GM23338 (cell line): ENCODE data around the gene HSPA14. TPM values are rescaled to one million over a fixed set of nuclear protein-coding genes. Genes with fewer than 3 reads are reported as not detected.

Source experiments
- ATAC-seq: fragments of 200-7000 bp; cut with Tn5 transposase; 3 replicates; pipeline ENCODE4 v1.9.1; 2020
- DNase-seq: peaks from one replicate; pipeline ENCODE4 v3.0.0-alpha.2; 2015; ENCODE audit warnings: low spot score
- H2AFZ ChIP-seq: fragments of 200-600 bp; sonication (generic); 2 replicates; pipeline ENCODE4 v1.8.0; 2016; ENCODE audit warnings: antibody characterized with exemption, mild to moderate bottlenecking, moderate library complexity
- H3F3A ChIP-seq: fragments of 200-600 bp; sonication (generic); replicated peaks from 2 replicates; pipeline ENCODE4 v1.8.0; 2017; ENCODE audit warnings: antibody characterized with exemption, mixed run types, low read depth
- H3K27ac ChIP-seq: fragments of 200-600 bp; sonication (generic); 2 replicates; pipeline ENCODE4 v1.6.1; 2016; ENCODE audit warnings: low read depth
- H3K27me3 ChIP-seq: fragments of 200-600 bp; sonication (generic); 2 replicates; pipeline ENCODE4 v1.8.0; 2016; ENCODE audit warnings: mild to moderate bottlenecking, mixed run types, moderate library complexity; ENCODE audit not compliant: insufficient read depth
- H3K36me3 ChIP-seq: fragments of 200-600 bp; sonication (generic); 2 replicates; pipeline ENCODE4 v1.8.0; 2016; ENCODE audit warnings: mild to moderate bottlenecking; ENCODE audit not compliant: insufficient read depth
- H3K4me1 ChIP-seq: fragments of 200-600 bp; sonication (generic); 2 replicates; pipeline ENCODE4 v1.8.0; 2016; ENCODE audit warnings: mild to moderate bottlenecking, moderate library complexity; ENCODE audit not compliant: insufficient read depth
- H3K4me2 ChIP-seq: fragments of 200-600 bp; sonication (generic); 2 replicates; pipeline ENCODE4 v1.7.1; 2017; ENCODE audit warnings: mixed run types
- H3K4me3 ChIP-seq: fragments of 200-600 bp; sonication (generic); 2 replicates; pipeline ENCODE4 v1.6.1; 2016; ENCODE audit warnings: mixed run types
- H3K79me2 ChIP-seq: fragments of 200-600 bp; sonication (generic); replicated peaks from 2 replicates; pipeline ENCODE4 v1.8.0; 2017; ENCODE audit warnings: mild to moderate bottlenecking; ENCODE audit not compliant: insufficient read depth
- H3K9me2 ChIP-seq: fragments of 200-600 bp; sonication (generic); 2 replicates; pipeline ENCODE4 v1.8.0; 2017; ENCODE audit not compliant: insufficient read depth
- H4K20me1 ChIP-seq: fragments of 200-600 bp; sonication (generic); replicated peaks from 2 replicates; pipeline ENCODE4 v1.8.0; 2017; ENCODE audit warnings: mild to moderate bottlenecking; ENCODE audit not compliant: insufficient read depth
- H3K27ac Mint-ChIP-seq: 2 replicates; pipeline ENCODE4 v1.8.0; 2020; ENCODE audit warnings: inconsistent platforms, mild to moderate bottlenecking, moderate library complexity, mixed read lengths
- H3K27me3 Mint-ChIP-seq: 3 replicates; pipeline ENCODE4 v1.8.0; 2022; ENCODE audit warnings: low read depth, mild to moderate bottlenecking, moderate library complexity, mixed read lengths, inconsistent platforms; ENCODE audit not compliant: insufficient read depth, poor library complexity
- H3K36me3 Mint-ChIP-seq: 3 replicates; pipeline ENCODE4 v1.8.0; 2021; ENCODE audit warnings: low read depth, mild to moderate bottlenecking, inconsistent platforms, moderate library complexity, mixed read lengths
- H3K4me1 Mint-ChIP-seq: 3 replicates; pipeline ENCODE4 v1.8.0; 2020; ENCODE audit warnings: mild to moderate bottlenecking, inconsistent platforms, mixed read lengths
- H3K4me3 Mint-ChIP-seq: 3 replicates; pipeline ENCODE4 v1.8.0; 2021; ENCODE audit warnings: moderate library complexity, mild to moderate bottlenecking, inconsistent platforms, mixed read lengths
- H3K9me3 Mint-ChIP-seq: 3 replicates; pipeline ENCODE4 v1.8.0; 2020; ENCODE audit warnings: moderate library complexity, mild to moderate bottlenecking, inconsistent platforms, mixed read lengths
- EZH2 ChIP-seq: fragments of 200-600 bp; sonication (generic); IDR thresholded peaks from one replicate; pipeline ENCODE4 v1.8.0; 2017; ENCODE audit warnings: antibody characterized with exemption, mild to moderate bottlenecking, low read depth; ENCODE audit not compliant: unreplicated experiment
- NANOG ChIP-seq: IDR thresholded peaks from 2 replicates; pipeline ENCODE4 v1.6.1; 2016; ENCODE audit warnings: antibody characterized with exemption, borderline replicate concordance
- POLR2AphosphoS5 ChIP-seq: IDR thresholded peaks from 2 replicates; pipeline ENCODE4 v1.6.1; 2016; ENCODE audit warnings: antibody characterized with exemption, low read depth
- polyA plus RNA-seq: library from polyadenylated mRNA; unstranded; fragments of >200 nt; fragmentation: Nextera tagmentation; extraction: Ambion mirVana; gene quantifications from 2 replicates; pipeline ENCODE4 v1.2.1, GENCODE V29; 2016
- total RNA-seq: library from RNA; depleted of rRNA; stranded (reverse); fragments of >200 nt; shearing (Covaris generic); gene quantifications from 2 replicates; pipeline ENCODE4 v1.2.3, GENCODE V29; 2014
- TF ChIP-seq, protein P1 (sequence below): fragments of 250-450 bp; sonication (Bioruptor Pico); IDR thresholded peaks from 2 replicates; pipeline ENCODE4 v1.5.0; 2020; ENCODE audit warnings: mild to moderate bottlenecking, moderate library complexity
- TF ChIP-seq, protein P2 (sequence below): IDR thresholded peaks from one replicate; pipeline ENCODE4 v1.6.1; 2018; ENCODE audit warnings: antibody characterized with exemption; ENCODE audit not compliant: unreplicated experiment

Gene HSPA14
- total and polyA plus RNA-seq, 2 experiments from 2014 or later: 32.4 to 46.5 TPM

DNA sequence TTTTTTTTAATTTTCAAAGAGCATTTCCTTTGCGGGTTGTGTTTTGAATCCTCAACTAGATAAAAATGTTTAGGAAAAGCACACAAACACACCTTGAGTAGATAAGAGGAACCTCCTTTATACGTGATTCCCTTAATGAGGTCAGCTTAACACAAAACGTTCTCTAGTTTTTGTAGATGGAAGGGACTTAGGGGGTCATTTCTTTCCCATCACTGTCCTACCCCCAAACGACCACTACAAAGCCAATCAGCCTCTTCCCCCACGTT, 41.8 kb downstream of the HSPA14 start (continued):
- TF ChIP-seq, protein P1, sequence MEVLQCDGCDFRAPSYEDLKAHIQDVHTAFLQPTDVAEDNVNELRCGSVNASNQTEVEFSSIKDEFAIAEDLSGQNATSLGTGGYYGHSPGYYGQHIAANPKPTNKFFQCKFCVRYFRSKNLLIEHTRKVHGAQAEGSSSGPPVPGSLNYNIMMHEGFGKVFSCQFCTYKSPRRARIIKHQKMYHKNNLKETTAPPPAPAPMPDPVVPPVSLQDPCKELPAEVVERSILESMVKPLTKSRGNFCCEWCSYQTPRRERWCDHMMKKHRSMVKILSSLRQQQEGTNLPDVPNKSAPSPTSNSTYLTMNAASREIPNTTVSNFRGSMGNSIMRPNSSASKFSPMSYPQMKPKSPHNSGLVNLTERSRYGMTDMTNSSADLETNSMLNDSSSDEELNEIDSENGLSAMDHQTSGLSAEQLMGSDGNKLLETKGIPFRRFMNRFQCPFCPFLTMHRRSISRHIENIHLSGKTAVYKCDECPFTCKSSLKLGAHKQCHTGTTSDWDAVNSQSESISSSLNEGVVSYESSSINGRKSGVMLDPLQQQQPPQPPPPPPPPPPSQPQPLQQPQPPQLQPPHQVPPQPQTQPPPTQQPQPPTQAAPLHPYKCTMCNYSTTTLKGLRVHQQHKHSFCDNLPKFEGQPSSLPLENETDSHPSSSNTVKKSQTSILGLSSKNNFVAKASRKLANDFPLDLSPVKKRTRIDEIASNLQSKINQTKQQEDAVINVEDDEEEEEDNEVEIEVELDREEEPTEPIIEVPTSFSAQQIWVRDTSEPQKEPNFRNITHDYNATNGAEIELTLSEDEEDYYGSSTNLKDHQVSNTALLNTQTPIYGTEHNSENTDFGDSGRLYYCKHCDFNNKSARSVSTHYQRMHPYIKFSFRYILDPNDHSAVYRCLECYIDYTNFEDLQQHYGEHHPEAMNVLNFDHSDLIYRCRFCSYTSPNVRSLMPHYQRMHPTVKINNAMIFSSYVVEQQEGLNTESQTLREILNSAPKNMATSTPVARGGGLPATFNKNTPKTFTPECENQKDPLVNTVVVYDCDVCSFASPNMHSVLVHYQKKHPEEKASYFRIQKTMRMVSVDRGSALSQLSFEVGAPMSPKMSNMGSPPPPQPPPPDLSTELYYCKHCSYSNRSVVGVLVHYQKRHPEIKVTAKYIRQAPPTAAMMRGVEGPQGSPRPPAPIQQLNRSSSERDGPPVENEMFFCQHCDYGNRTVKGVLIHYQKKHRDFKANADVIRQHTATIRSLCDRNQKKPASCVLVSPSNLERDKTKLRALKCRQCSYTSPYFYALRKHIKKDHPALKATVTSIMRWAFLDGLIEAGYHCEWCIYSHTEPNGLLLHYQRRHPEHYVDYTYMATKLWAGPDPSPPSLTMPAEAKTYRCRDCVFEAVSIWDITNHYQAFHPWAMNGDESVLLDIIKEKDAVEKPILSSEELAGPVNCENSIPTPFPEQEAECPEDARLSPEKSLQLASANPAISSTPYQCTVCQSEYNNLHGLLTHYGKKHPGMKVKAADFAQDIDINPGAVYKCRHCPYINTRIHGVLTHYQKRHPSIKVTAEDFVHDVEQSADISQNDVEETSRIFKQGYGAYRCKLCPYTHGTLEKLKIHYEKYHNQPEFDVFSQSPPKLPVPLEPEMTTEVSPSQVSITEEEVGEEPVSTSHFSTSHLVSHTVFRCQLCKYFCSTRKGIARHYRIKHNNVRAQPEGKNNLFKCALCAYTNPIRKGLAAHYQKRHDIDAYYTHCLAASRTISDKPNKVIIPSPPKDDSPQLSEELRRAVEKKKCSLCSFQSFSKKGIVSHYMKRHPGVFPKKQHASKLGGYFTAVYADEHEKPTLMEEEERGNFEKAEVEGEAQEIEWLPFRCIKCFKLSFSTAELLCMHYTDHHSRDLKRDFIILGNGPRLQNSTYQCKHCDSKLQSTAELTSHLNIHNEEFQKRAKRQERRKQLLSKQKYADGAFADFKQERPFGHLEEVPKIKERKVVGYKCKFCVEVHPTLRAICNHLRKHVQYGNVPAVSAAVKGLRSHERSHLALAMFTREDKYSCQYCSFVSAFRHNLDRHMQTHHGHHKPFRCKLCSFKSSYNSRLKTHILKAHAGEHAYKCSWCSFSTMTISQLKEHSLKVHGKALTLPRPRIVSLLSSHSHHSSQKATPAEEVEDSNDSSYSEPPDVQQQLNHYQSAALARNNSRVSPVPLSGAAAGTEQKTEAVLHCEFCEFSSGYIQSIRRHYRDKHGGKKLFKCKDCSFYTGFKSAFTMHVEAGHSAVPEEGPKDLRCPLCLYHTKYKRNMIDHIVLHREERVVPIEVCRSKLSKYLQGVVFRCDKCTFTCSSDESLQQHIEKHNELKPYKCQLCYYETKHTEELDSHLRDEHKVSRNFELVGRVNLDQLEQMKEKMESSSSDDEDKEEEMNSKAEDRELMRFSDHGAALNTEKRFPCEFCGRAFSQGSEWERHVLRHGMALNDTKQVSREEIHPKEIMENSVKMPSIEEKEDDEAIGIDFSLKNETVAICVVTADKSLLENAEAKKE: no peak
- TF ChIP-seq POLR2AphosphoS5: no peak
- TF ChIP-seq NANOG: no peak
- no peak for TF ChIP-seq EZH2

DNA sequence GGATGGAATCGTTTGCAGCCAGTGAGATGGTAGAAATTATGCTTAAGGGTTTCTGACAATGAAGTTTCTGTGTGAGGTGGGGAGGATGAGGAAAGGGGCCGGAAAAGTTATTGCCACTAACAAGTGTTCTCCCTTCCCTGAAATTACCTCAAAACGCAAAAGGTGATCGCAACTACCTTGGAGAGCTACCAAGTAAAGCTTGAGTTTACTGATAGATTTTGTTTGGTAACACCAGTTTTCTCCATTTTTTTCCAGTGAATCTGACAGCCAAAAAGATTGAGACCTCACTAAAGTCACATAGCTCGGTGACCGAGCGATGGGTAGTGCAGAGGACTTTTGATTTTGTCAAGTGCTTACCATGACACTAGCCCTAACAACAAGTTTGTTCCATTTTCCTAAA, 42.1 kb downstream of the HSPA14 start:
- peaks cover 74% of the 10 kb centered on the region for H3K79me2 ChIP-seq

More for the DNA sequence above, 42.1 kb downstream of the HSPA14 start:
- no peaks in the 10 kb centered on the region for H3F3A ChIP-seq
- no peak for ATAC-seq
- H3K36me3 ChIP-seq: no peaks in the 10 kb centered on the region; the same call in 1 of the 2 replicates
- H3K36me3 Mint-ChIP-seq: peaks cover 8% of the 10 kb centered on the region
- no peaks in the 10 kb centered on the region for H3K27me3 ChIP-seq
- peak; percentile 40 for DNase-seq
- peaks cover 27% of the 10 kb centered on the region for H3K4me1 ChIP-seq
- H3K27ac Mint-ChIP-seq: no peak overlapping the region; the same call in 1 of the 2 replicates
- no peak for TF ChIP-seq EZH2
- TF ChIP-seq, protein P2, sequence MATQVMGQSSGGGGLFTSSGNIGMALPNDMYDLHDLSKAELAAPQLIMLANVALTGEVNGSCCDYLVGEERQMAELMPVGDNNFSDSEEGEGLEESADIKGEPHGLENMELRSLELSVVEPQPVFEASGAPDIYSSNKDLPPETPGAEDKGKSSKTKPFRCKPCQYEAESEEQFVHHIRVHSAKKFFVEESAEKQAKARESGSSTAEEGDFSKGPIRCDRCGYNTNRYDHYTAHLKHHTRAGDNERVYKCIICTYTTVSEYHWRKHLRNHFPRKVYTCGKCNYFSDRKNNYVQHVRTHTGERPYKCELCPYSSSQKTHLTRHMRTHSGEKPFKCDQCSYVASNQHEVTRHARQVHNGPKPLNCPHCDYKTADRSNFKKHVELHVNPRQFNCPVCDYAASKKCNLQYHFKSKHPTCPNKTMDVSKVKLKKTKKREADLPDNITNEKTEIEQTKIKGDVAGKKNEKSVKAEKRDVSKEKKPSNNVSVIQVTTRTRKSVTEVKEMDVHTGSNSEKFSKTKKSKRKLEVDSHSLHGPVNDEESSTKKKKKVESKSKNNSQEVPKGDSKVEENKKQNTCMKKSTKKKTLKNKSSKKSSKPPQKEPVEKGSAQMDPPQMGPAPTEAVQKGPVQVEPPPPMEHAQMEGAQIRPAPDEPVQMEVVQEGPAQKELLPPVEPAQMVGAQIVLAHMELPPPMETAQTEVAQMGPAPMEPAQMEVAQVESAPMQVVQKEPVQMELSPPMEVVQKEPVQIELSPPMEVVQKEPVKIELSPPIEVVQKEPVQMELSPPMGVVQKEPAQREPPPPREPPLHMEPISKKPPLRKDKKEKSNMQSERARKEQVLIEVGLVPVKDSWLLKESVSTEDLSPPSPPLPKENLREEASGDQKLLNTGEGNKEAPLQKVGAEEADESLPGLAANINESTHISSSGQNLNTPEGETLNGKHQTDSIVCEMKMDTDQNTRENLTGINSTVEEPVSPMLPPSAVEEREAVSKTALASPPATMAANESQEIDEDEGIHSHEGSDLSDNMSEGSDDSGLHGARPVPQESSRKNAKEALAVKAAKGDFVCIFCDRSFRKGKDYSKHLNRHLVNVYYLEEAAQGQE: peak; percentile 69
- TF ChIP-seq, protein P1: no peak
- peak overlapping the region; percentile 70 for H3K4me2 ChIP-seq
- H3K27me3 Mint-ChIP-seq: peaks cover 5% of the 10 kb centered on the region
- peak overlapping the region; percentile 99 for H3K4me3 Mint-ChIP-seq
- H4K20me1 ChIP-seq: peaks cover 35% of the 10 kb centered on the region
- H2AFZ ChIP-seq: no peak overlapping the region
- H3K4me3 ChIP-seq: peak overlapping the region; percentile 73
- no peaks in the 10 kb centered on the region for H3K9me2 ChIP-seq
- H3K27ac ChIP-seq: no peak overlapping the region
- no peaks in the 10 kb centered on the region for H3K9me3 Mint-ChIP-seq
- peaks cover 36% of the 10 kb centered on the region for H3K4me1 Mint-ChIP-seq
